GM12878 (cell line): ENCODE data around the gene CNOT2. TPM values are rescaled to one million over a fixed set of nuclear protein-coding genes. Genes with fewer than 3 reads are reported as not detected.

Experiments used
- ATAC-seq: fragments of 200-7000 bp; cut with Tn5 transposase; 3 replicates; pipeline ENCODE4 v1.9.1; 2020; ENCODE audit warnings: mild to moderate bottlenecking, moderate library complexity
- BruUV-seq: library from RNA; stranded (reverse); fragments of 400-500 nt; replicated peaks from 2 replicates; lab custom pipeline; 2021; lab: Mats Ljungman, UMichigan
- CTCF ChIA-PET: fragments of 300-600 bp; sonication (Branson Sonifier 250); formaldehyde crosslinking; extraction: SDS; loops from one replicate; lab custom pipeline; 2021; ENCODE audit warnings: inconsistent platforms; lab: Yijun Ruan, JAX
- POLR2A ChIA-PET: fragments of 350-600 bp; formaldehyde crosslinking; extraction: SDS; loops from one replicate; lab custom pipeline; 2021; ENCODE audit warnings: inconsistent platforms; lab: Charles Lee
- RAD21 ChIA-PET: fragments of 300-600 bp; sonication (Branson Sonifier 250); formaldehyde crosslinking; loops from one replicate; lab custom pipeline; 2023; ENCODE audit warnings: antibody characterized with exemption; ENCODE audit not compliant: unreplicated experiment; lab: Charles Lee
- SMC1A ChIA-PET: fragments of 300-600 bp; sonication (Branson Sonifier 250); formaldehyde crosslinking; loops from one replicate; lab custom pipeline; 2023; ENCODE audit not compliant: unreplicated experiment, uncharacterized antibody; lab: Charles Lee
- DNase-seq: peaks from one replicate; pipeline ENCODE4 v3.0.0-alpha.2; 2011; ENCODE audit warnings: low read depth, low spot score
- FAIRE-seq: peaks from 3 replicates; lab custom pipeline; 2011; peaks lifted over from hg19 to GRCh38; lab: Jason Lieb, UNC
- H2AFZ ChIP-seq: 2 replicates; pipeline ENCODE4 v1.6.0; 2011; ENCODE audit warnings: low read depth, low read length, control low read depth; ENCODE audit not compliant: control insufficient read depth
- H3K27ac ChIP-seq: 2 replicates; pipeline ENCODE4 v1.5.1; 2011; ENCODE audit warnings: control low read depth; ENCODE audit not compliant: control insufficient read depth, insufficient read depth
- H3K27me3 ChIP-seq, 2 experiments: replicated peaks in 1 of 2; 2 replicates each; pipeline versions ENCODE4 v1.6.0 to v1.6.1; 2011; ENCODE audit warnings: low read length in 1 of 2; ENCODE audit not compliant: control insufficient read depth in 2 of 2, insufficient read depth in 2 of 2
- H3K36me3 ChIP-seq, 2 experiments: 2 replicates each; pipeline ENCODE4 v1.5.1; 2011; ENCODE audit warnings: low read length in 1 of 2; ENCODE audit not compliant: control insufficient read depth in 2 of 2, insufficient read depth in 2 of 2
- H3K4me1 ChIP-seq: 2 replicates; pipeline ENCODE4 v1.6.1; 2011; ENCODE audit warnings: mild to moderate bottlenecking, low read length, moderate library complexity, mixed read lengths; ENCODE audit not compliant: control insufficient read depth, insufficient read depth
- H3K4me2 ChIP-seq: 2 replicates; pipeline ENCODE4 v1.6.0; 2011; ENCODE audit warnings: control low read depth; ENCODE audit not compliant: control insufficient read depth, insufficient read depth
- H3K4me3 ChIP-seq: fragments of 200-600 bp; sonication (generic); 2 replicates; pipeline ENCODE4 v1.5.1; 2016
- H3K79me2 ChIP-seq: 2 replicates; pipeline ENCODE4 v1.6.0; 2011; ENCODE audit warnings: low read length; ENCODE audit not compliant: control insufficient read depth, insufficient read depth
- H3K9ac ChIP-seq: 2 replicates; pipeline ENCODE4 v1.8.0; 2011; ENCODE audit warnings: low read length, control low read depth, mixed read lengths; ENCODE audit not compliant: control insufficient read depth, insufficient read depth
- H3K9me3 ChIP-seq: replicated peaks from 3 replicates; pipeline ENCODE4 v1.5.1; 2011; ENCODE audit warnings: mild to moderate bottlenecking, low read length; ENCODE audit not compliant: control insufficient read depth, insufficient read depth
- H4K20me1 ChIP-seq: 2 replicates; pipeline ENCODE4 v1.6.0; 2011; ENCODE audit not compliant: control insufficient read depth, insufficient read depth
- CBX5 ChIP-seq: sonication (generic); IDR thresholded peaks from 2 replicates; pipeline ENCODE4 v1.6.1; 2016; ENCODE audit warnings: low read depth, moderate library complexity, mild to moderate bottlenecking, inconsistent platforms
- CREM ChIP-seq: IDR thresholded peaks from 2 replicates; pipeline ENCODE4 v1.6.1; 2014; ENCODE audit warnings: antibody characterized with exemption, low read depth
- EZH2 ChIP-seq: IDR thresholded peaks from 2 replicates; pipeline ENCODE4 v1.6.1; 2012; ENCODE audit warnings: low read depth, mild to moderate bottlenecking, control low read depth, inconsistent platforms, low read length, borderline replicate concordance; ENCODE audit not compliant: control insufficient read depth
- FOXK2 ChIP-seq: fragments of 450-650 bp; IDR thresholded peaks from 2 replicates; pipeline ENCODE4 v1.6.1; 2017; ENCODE audit warnings: mild to moderate bottlenecking, moderate library complexity
- HDAC6 ChIP-seq: fragments of 200-600 bp; sonication (generic); IDR thresholded peaks from one replicate; pipeline ENCODE4 v1.8.0; 2017; ENCODE audit warnings: antibody characterized with exemption; ENCODE audit not compliant: unreplicated experiment
- NFIC ChIP-seq: IDR thresholded peaks from 2 replicates; pipeline ENCODE4 v1.6.1; 2012; ENCODE audit warnings: low read depth, mild to moderate bottlenecking, inconsistent platforms, low read length, moderate library complexity
- NKRF ChIP-seq: fragments of 450-650 bp; conservative IDR thresholded peaks from 2 replicates; pipeline ENCODE4 v1.6.1; 2017; ENCODE audit warnings: mild to moderate bottlenecking, moderate library complexity
- PAX5 ChIP-seq: IDR thresholded peaks from 2 replicates; pipeline ENCODE4 v1.6.1; 2011; ENCODE audit warnings: low read depth, low read length, borderline replicate concordance
- PRDM15 ChIP-seq: fragments of 450-650 bp; formaldehyde crosslinking; IDR thresholded peaks from 2 replicates; pipeline ENCODE4 v1.4.0; 2020; ENCODE audit warnings: mild to moderate bottlenecking, moderate library complexity
- RELB ChIP-seq: fragments of 450-650 bp; IDR thresholded peaks from 2 replicates; pipeline ENCODE4 v1.6.1; 2017; ENCODE audit warnings: low read depth, mild to moderate bottlenecking, moderate library complexity
- SMAD1 ChIP-seq: fragments of 450-650 bp; IDR thresholded peaks from 2 replicates; pipeline ENCODE4 v1.6.1; 2018; ENCODE audit warnings: mild to moderate bottlenecking, low read depth; ENCODE audit not compliant: partially characterized antibody
- SMAD5 ChIP-seq: IDR thresholded peaks from 2 replicates; pipeline ENCODE4 v1.6.1; 2016; ENCODE audit warnings: antibody characterized with exemption, low read depth
- SP1 ChIP-seq: IDR thresholded peaks from one replicate; pipeline ENCODE4 v1.6.1; 2011; ENCODE audit warnings: low read depth, low read length
- SREBF2 ChIP-seq: IDR thresholded peaks from 2 replicates; pipeline ENCODE4 v1.6.1; 2012; ENCODE audit warnings: mild to moderate bottlenecking, low read length
- ZNF24 ChIP-seq: fragments of 450-650 bp; IDR thresholded peaks from 2 replicates; pipeline ENCODE4 v1.6.1; 2017; ENCODE audit warnings: antibody characterized with exemption, mild to moderate bottlenecking
- WGBS: methylation state at CpG from one replicate; pipeline ENCODE4 v1.1.6; 2016; ENCODE audit warnings: low lambda C conversion rate; ENCODE audit not compliant: insufficient replicate concordance, insufficient coverage; ENCODE audit errors: missing lambda C conversion rate; 5-methylcytosine and 5-hydroxymethylcytosine counted together
- in situ Hi-C: fragments of 300-500 bp; cut with MboI; formaldehyde crosslinking; loops from 9 replicates; pipeline ENCODE4 v1.14.3; 2018; ENCODE audit warnings: mixed read lengths
- intact Hi-C: fragments of 100-400 bp; cut with micrococcal nuclease; formaldehyde crosslinking; loops from one replicate; pipeline ENCODE4 v1.14.2; 2022; ENCODE audit not compliant: unreplicated experiment
- polyA plus RNA-seq, 11 experiments: library from polyadenylated mRNA; depleted of rRNA in 4 of 11; unstranded in 6 of 11; stranded (reverse) in 5 of 11; fragments of >200 nt; fragmentation: Nextera tagmentation in 4 of 11; fragmentation: Illumina TruSeq in 1 of 11; extraction: Ambion mirVana in 4 of 11; extraction: Trizol in 1 of 11; gene quantifications; 1 replicate in 1 of 11; 2 replicates in 10 of 11; pipeline versions ENCODE4 v1.2.1 to v1.2.3, GENCODE V29; 2011 to 2016; ENCODE audit warnings: inconsistent platforms in 2 of 11, missing spikeins in 2 of 11, low read depth in 1 of 11
- total RNA-seq, 4 experiments: library from RNA; depleted of rRNA in 3 of 4; stranded (reverse); fragments of >200 nt in 3 of 4; fragmentation: Illumina TruSeq in 1 of 4; extraction: Trizol in 1 of 4; gene quantifications; 2 replicates each; pipeline versions ENCODE4 v1.2.1 to v1.2.3, GENCODE V29; 2013 to 2021

Gene CNOT2
- total and polyA plus RNA-seq, 10 of the 15 experiments (the other 5 are each of a cell fraction or from before 2014, with no cell fraction given), result 37.9 to 127 (median 82.4) TPM

- Histone ChIP-seq H3K27me3 (no peaks in the 10 kb centered on the region), H3K4me1 (no peaks in the 10 kb centered on the region), H3K4me3 (no peak overlapping the region), H4K20me1 (no peaks in the 10 kb centered on the region), H2AFZ (no peak overlapping the region), H3K9ac (no peak overlapping the region), H3K4me2 (no peak overlapping the region), H3K27ac (no peak overlapping the region), H3K79me2 (no peaks in the 10 kb centered on the region), H3K36me3 (no peaks in the 10 kb centered on the region), H3K9me3 (no peaks in the 10 kb centered on the region)
- 68% methylated on average over 6 of the region's 6 CpGs for WGBS
- POLR2A ChIA-PET, result no interaction called here
- intact Hi-C loops (no loop called here), in situ Hi-C loops (no loop called here)
- CTCF ChIA-PET, result interaction anchor here (0.8 to 0.9 kb wide), 2 partner anchors 191 to 499 kb away, joined by 3 read pairs; no protein-coding TSS in a partner anchor
- no peak for TF ChIP-seq NFIC
- no peak for TF ChIP-seq SP1
- no peak for TF ChIP-seq SREBF2
- no peak for TF ChIP-seq SMAD1
- no peak for TF ChIP-seq PRDM15 (CRISPR knock-in tag)
- TF ChIP-seq CBX5, result no peak
- TF ChIP-seq EZH2, result no peak
- no peak for TF ChIP-seq CREM
- TF ChIP-seq FOXK2, result no peak
- TF ChIP-seq HDAC6, result no peak
- no peak for TF ChIP-seq ZNF24
- TF ChIP-seq RELB, result no peak
- TF ChIP-seq NKRF, result no peak
- no peak for TF ChIP-seq SMAD5
- TF ChIP-seq PAX5, result no peak
- RAD21 ChIA-PET, result interaction anchor here (0.6 kb wide), 1 partner anchor 23 kb away, joined by 3 read pairs; no protein-coding TSS in a partner anchor
- no peak for FAIRE-seq
- SMC1A ChIA-PET, result interaction anchor here (0.5 to 1.5 kb wide), 2 partner anchors 19 to 498 kb away, joined by 5 to 6 read pairs; no protein-coding TSS in a partner anchor
- DNase-seq, result no peak
- ATAC-seq, result no peak
- BruUV-seq, result no TSS peak
These were observed 156.1 kb downstream of the CNOT2 start for GRCh38 chr12:70399311-70399710.
